ENCODE results near the gene AQP5.
A peak's percentile ranks its signal among the peaks of the same experiment; 100 is the strongest.

Gene AQP5

DNA sequence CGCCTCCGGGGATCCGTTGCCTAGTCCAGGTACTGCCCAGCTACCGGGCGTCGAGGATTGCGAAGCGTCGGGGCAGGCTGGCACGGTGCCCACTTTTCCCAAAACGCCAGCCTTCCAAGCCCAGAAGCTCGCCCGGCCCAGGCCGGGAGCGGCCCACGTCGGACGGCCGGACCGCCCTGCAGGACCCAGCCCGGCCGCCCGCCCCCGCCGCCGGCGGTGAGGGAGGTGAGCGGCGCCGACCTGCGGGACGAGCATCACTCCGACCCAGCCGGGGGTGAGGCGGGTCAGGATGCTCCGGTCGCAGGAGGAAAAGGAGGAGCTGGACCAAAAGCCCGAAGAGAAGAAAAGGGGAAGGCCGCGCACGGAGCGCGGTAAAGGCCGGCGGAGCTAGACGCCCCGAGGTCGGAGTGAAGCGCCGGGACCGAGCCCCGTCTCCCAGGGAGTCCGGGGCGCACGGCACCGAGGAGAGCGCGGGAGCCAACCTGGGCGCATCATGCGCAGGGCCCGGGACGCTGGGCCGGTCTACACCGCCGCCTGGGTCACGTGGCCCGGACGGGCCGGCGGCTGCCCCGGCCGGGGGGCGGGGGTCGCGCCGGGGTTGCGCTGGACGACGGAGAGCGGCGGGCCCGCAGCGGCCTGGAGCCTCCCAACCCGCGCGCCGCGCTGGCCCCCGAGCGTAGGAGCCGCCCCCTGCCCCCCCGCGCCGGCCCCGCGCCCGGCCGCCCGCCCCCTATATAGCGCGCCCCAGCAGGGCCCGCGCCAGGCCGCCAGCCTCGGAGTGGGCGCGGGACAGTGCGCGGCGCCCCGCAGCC is at the start of gene AQP5:
Gene AQP5 (plus strand): TSS at position 762 of the 812 bp plus-strand sequence. CDS start 146 bp downstream, outside the sequence.
- Histone ChIP-seq H3K27ac (no peak within 1 kb of the TSS), H3K4me2 (peak within 1 kb of the TSS; percentile 76 to 95 (median 86)), H3K27me3 (peaks cover 92 to 100% (median 99%) of the 10 kb centered on the region in 11 experiments), H3K9ac (peak within 1 kb of the TSS in 7 of 11 experiments; percentile 20 to 54 (median 45); a peak in 8 of 22 replicates), H3K9me3 (replicated peaks in 1 of 11) (no peaks in the 10 kb centered on the region), H4K20me1 (peaks cover 0 to 54% (median 0%) of the 10 kb centered on the region in 11 experiments; a peak in 7 of 22 replicates), H3K4me1 (peaks cover 14 to 62% (median 35%) of the 10 kb centered on the region in 10 experiments), H3K4me3 (peak within 1 kb of the TSS; percentile 41 to 67 (median 53)), H3K36me3 (no peaks in the 10 kb centered on the region)
- no peak for TF ChIP-seq Cebpa-rat (IDR thresholded peaks at IDR 0.05)

- Histone ChIP-seq H3K4me2 (no peak overlapping the region), H3K4me1 (peaks cover 0 to 26% (median 4%) of the 10 kb centered on the region in 10 experiments; a peak in 8 of 20 replicates), H3K4me3 (no peak overlapping the region), H3K27ac (no peak overlapping the region), H4K20me1 (no peaks in the 10 kb centered on the region), H3K36me3 (no peaks in the 10 kb centered on the region), H3K27me3 (no peaks in the 10 kb centered on the region), H3K9ac (no peak overlapping the region), H3K9me3 (replicated peaks in 1 of 11) (no peaks in the 10 kb centered on the region)
- TF ChIP-seq Cebpa-rat (IDR thresholded peaks at IDR 0.05): no peak
Observed at GRCh38 chr12:49912345-49913255, 49.1 kb upstream of the AQP5 start.

DNA sequence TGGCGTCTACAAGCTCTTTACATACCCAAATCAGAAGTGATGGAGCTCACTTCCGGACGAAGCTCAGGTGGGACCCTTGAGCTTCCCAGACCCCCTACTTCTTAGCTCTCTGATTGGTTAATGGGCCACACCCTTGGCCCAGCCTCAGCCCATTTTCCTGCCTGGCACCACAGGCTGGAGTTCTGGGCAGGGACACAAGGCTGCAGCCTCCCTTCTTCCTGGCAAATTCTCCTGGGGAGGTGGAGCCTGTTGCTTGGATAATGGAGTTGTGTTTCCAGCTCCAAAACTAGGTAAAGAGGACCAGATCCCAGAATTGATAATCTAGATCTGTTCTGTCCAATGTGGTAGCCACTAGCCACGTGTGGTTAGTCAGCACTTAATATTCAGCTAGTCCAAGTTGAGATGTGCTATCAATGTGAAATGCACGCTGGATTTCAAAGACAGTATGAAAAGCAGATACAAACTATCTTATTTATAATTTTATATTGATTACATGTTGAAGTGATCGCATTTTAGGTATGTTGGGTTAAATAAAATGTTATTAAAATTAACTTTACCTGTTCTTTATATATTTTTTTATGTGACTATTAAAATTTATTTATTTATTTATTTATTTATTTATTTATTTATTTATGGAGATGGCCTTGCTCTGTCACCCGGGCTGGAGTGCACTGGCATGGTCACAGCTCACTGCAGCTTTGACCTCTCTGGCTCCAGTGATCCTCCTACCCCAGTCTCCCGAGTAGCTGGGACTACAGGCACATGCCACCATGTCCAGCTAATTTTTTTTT is 45.3 kb upstream of the AQP5 start:
- no peak for TF ChIP-seq Cebpa-rat (IDR thresholded peaks at IDR 0.05)
- no peak overlapping the region for H3K27ac ChIP-seq
- no peaks in the 10 kb centered on the region for H3K36me3 ChIP-seq

GRCh38 chr12:49917166-49917787 is 44.4 kb upstream of the AQP5 start:
- Histone ChIP-seq H3K4me1 (peaks cover 0 to 42% (median 14%) of the 10 kb centered on the region in 10 experiments; a peak in 14 of 20 replicates), H4K20me1 (no peaks in the 10 kb centered on the region), H3K4me3 (no peak overlapping the region), H3K9ac (no peak overlapping the region), H3K4me2 (no peak overlapping the region), H3K27me3 (no peaks in the 10 kb centered on the region), H3K27ac (no peak overlapping the region), H3K36me3 (no peaks in the 10 kb centered on the region), H3K9me3 (replicated peaks in 1 of 11) (no peaks in the 10 kb centered on the region)
- TF ChIP-seq Cebpa-rat (IDR thresholded peaks at IDR 0.05): no peak

More for the DNA sequence above, 45.3 kb upstream of the AQP5 start:
- no peak overlapping the region for H3K4me2 ChIP-seq
- no peak overlapping the region for H3K4me3 ChIP-seq
- H3K9ac ChIP-seq: no peak overlapping the region
- no peaks in the 10 kb centered on the region for H4K20me1 ChIP-seq
- H3K9me3 ChIP-seq (replicated peaks in 1 of 11): no peaks in the 10 kb centered on the region
- H3K27me3 ChIP-seq: no peaks in the 10 kb centered on the region
- H3K4me1 ChIP-seq: peaks cover 0 to 33% (median 14%) of the 10 kb centered on the region in 10 experiments; a peak in 14 of 20 replicates

GRCh38 chr12:49917788-49918173 is 43.9 kb upstream of the AQP5 start:
- Histone ChIP-seq H3K27me3 (no peaks in the 10 kb centered on the region), H4K20me1 (no peaks in the 10 kb centered on the region), H3K9ac (no peak overlapping the region), H3K4me3 (no peak overlapping the region), H3K9me3 (replicated peaks in 1 of 11) (no peaks in the 10 kb centered on the region), H3K4me1 (peaks cover 0 to 44% (median 14%) of the 10 kb centered on the region in 10 experiments; a peak in 14 of 20 replicates), H3K4me2 (no peak overlapping the region), H3K27ac (no peak overlapping the region), H3K36me3 (no peaks in the 10 kb centered on the region)
- TF ChIP-seq Cebpa-rat (IDR thresholded peaks at IDR 0.05): no peak

DNA sequence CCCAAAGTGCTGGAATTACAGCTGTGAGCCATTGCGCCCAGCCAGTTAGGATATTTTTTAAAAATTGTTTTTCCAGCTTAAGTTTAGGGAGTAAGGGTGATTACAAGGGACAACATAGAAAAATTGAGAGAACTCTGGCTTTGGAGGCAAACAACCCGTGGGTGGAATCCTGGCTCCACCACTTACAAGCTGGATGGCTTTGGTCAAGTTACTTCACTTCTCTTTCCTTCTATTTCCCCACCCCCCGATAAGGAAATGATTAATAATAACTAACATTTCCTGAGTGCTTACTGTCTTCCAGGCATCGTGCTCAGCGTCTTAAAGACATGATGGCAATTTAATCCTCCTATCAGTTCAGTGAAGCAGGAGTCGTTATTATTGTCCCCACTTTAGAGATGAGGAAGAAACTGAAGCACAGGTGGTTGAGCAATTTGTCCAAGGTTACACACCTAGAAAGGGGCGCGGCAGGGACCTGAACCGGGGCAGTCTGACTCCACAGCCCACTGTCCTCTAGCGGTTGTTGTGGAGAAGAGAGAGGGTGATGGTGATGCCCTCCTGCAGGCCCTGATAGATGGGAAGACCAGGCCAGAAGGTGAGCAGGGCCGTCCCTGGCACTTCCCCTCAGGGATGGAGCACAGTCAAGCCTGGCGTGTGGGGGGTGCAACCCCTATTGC is 41.3 kb upstream of the AQP5 start:
- no peak overlapping the region for H3K4me3 ChIP-seq
- H3K4me1 ChIP-seq: peaks cover 0 to 52% (median 14%) of the 10 kb centered on the region in 10 experiments; a peak in 14 of 20 replicates
- peak overlapping the region in 5 of 11 experiments; percentile 13 to 78 (median 59); a peak in 9 of 22 replicates for H3K27ac ChIP-seq
- H3K9me3 ChIP-seq (replicated peaks in 1 of 11): no peaks in the 10 kb centered on the region
- no peaks in the 10 kb centered on the region for H3K36me3 ChIP-seq
- peak overlapping the region in 2 of 11 experiments; percentile 54 to 61; a peak in 5 of 22 replicates for H3K9ac ChIP-seq
- TF ChIP-seq Cebpa-rat (IDR thresholded peaks at IDR 0.05): no peak
- no peaks in the 10 kb centered on the region for H4K20me1 ChIP-seq
- H3K4me2 ChIP-seq: peak overlapping the region in 10 of 11 experiments; percentile 13 to 86 (median 54); a peak in 17 of 22 replicates
- no peaks in the 10 kb centered on the region for H3K27me3 ChIP-seq

DNA sequence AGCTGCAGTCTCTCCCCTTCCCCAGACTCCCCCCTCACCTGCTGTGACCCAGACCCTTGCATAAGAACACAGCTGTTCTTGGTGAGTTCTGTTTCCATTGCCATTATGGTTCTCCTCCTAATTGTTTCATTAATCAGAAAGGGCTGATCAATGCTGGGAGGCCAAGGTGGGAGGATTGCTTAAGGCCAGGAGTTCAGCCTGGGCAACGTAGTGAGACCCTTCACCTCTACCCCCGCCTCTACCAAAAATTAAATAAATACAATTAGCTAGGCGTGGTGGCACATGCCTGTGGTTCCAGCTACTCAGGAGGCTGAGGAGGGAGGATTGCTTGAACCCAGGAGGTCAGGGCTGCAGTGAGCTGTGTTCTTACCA is 40.8 kb upstream of the AQP5 start:
- Histone ChIP-seq H3K27ac (peak overlapping the region in 5 of 11 experiments; percentile 13 to 78 (median 59); a peak in 8 of 22 replicates), H3K36me3 (no peaks in the 10 kb centered on the region), H3K27me3 (no peaks in the 10 kb centered on the region), H3K4me3 (no peak overlapping the region), H3K4me1 (peaks cover 0 to 57% (median 14%) of the 10 kb centered on the region in 10 experiments; a peak in 14 of 20 replicates), H3K4me2 (peak overlapping the region in 9 of 11 experiments; percentile 19 to 86 (median 63); a peak in 14 of 22 replicates), H3K9ac (peak overlapping the region in 2 of 11 experiments; percentile 54 to 61; a peak in 5 of 22 replicates), H4K20me1 (no peaks in the 10 kb centered on the region), H3K9me3 (replicated peaks in 1 of 11) (no peaks in the 10 kb centered on the region)
- no peak for TF ChIP-seq Cebpa-rat (IDR thresholded peaks at IDR 0.05)
